DND-41 (cell line): Measurements from ENCODE around the gene SP9.

Experiments
- ATAC-seq: fragments of 200-7000 bp; cut with Tn5 transposase; 3 replicates; pipeline ENCODE4 v1.9.1; 2021; ENCODE audit warnings: low read depth; ENCODE audit not compliant: insufficient read depth
- DNase-seq: peaks from one replicate; pipeline ENCODE4 v3.0.0-alpha.2; 2020
- H2AFZ ChIP-seq: 2 replicates; pipeline ENCODE4 v1.6.0; 2012; ENCODE audit warnings: low read depth, low read length
- H3K27ac ChIP-seq: 2 replicates; pipeline ENCODE4 v1.5.1; 2012; ENCODE audit warnings: low read length, inconsistent platforms
- H3K27me3 ChIP-seq: fragments of 200-600 bp; sonication (generic); 2 replicates; pipeline ENCODE4 v1.6.0; 2012; ENCODE audit warnings: low read length, mild to moderate bottlenecking, inconsistent platforms; ENCODE audit not compliant: insufficient read depth, poor library complexity
- H3K36me3 ChIP-seq: 2 replicates; pipeline ENCODE4 v1.5.1; 2012; ENCODE audit warnings: low read length, inconsistent platforms; ENCODE audit not compliant: insufficient read depth
- H3K4me1 ChIP-seq: 2 replicates; pipeline ENCODE4 v1.5.1; 2012; ENCODE audit warnings: mild to moderate bottlenecking, low read length; ENCODE audit not compliant: insufficient read depth
- H3K4me2 ChIP-seq: 2 replicates; pipeline ENCODE4 v1.6.0; 2012; ENCODE audit warnings: mild to moderate bottlenecking, moderate library complexity, low read length, inconsistent platforms; ENCODE audit not compliant: insufficient read depth
- H3K4me3 ChIP-seq, 2 experiments: fragments of 200-600 bp in 1 of 2; shearing (Covaris generic) in 1 of 2; 2 replicates each; pipeline ENCODE4 v1.5.1; 2012 to 2016; ENCODE audit warnings: inconsistent platforms in 2 of 2, low read length in 2 of 2, mild to moderate bottlenecking in 2 of 2, low read depth in 1 of 2, moderate library complexity in 1 of 2
- H3K79me2 ChIP-seq: 2 replicates; pipeline ENCODE4 v1.6.0; 2012; ENCODE audit warnings: low read length, inconsistent platforms; ENCODE audit not compliant: insufficient read depth
- H3K9ac ChIP-seq: 2 replicates; pipeline ENCODE4 v1.6.0; 2012; ENCODE audit warnings: low read depth, mild to moderate bottlenecking, inconsistent platforms, low read length, moderate library complexity
- H3K9me3 ChIP-seq: 2 replicates; pipeline ENCODE4 v1.5.1; 2012; ENCODE audit warnings: low read length, moderate library complexity, mild to moderate bottlenecking, inconsistent platforms; ENCODE audit not compliant: insufficient read depth, severe bottlenecking
- H4K20me1 ChIP-seq: 2 replicates; pipeline ENCODE4 v1.6.0; 2012; ENCODE audit warnings: low read length; ENCODE audit not compliant: insufficient read depth
- EZH2 ChIP-seq: IDR thresholded peaks from 3 replicates; pipeline ENCODE4 v1.6.1; 2012; ENCODE audit warnings: borderline replicate concordance, low read depth, mild to moderate bottlenecking, moderate library complexity, low read length, inconsistent platforms; ENCODE audit not compliant: severe bottlenecking
- TF ChIP-seq, protein P1 (sequence below): IDR thresholded peaks from 2 replicates; pipeline ENCODE4 v1.5.1; 2012; ENCODE audit warnings: borderline replicate concordance, low read length, moderate library complexity, mild to moderate bottlenecking; ENCODE audit not compliant: poor library complexity, severe bottlenecking; ENCODE audit errors: extremely low read depth

Gene SP9

DNA sequence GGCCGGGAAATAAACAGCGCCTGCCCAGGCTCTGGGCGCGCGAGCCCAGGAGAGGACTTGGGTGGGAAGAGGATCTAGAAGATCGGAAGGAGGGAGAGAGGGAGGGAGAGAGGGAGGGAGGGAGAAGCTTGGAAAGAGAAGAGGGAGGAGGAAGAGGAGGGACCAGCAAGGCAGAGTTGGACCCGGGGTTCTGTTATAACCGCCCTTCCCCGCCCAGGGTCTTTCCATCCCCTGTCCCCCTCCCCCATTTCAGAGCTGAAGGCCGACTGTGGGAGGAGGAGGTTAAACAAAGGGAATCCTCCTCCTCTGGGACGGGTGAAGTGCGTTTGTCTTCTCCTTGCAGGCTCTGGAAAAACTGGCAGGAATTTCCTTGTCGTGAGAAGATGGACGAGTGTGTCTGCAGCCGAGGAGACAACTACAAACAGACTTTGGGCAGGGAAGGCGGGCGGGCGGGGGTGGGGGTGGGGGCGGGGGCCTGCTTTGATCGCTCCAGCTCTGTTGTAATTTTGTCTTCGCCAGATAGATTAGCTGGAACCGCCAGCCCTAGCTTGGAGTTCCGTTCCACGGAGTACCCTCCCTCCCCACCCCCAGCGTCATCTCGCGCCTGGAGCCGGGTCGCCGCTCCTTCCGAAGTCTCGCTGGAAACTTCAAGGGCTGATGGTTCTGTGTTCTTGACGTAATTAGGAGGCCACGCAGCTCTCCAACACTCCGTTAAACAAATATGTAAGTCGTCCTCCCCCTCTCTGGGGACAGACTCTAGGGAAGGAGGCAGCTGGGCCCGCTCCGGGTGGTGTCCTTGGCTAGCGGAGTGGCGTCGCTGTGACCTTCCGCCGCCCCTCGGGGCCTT lies 6.4 kb upstream of the SP9 start:
- peaks cover 4% of the 10 kb centered on the region for H3K27me3 ChIP-seq
- H3K4me2 ChIP-seq, result no peak overlapping the region

DNA sequence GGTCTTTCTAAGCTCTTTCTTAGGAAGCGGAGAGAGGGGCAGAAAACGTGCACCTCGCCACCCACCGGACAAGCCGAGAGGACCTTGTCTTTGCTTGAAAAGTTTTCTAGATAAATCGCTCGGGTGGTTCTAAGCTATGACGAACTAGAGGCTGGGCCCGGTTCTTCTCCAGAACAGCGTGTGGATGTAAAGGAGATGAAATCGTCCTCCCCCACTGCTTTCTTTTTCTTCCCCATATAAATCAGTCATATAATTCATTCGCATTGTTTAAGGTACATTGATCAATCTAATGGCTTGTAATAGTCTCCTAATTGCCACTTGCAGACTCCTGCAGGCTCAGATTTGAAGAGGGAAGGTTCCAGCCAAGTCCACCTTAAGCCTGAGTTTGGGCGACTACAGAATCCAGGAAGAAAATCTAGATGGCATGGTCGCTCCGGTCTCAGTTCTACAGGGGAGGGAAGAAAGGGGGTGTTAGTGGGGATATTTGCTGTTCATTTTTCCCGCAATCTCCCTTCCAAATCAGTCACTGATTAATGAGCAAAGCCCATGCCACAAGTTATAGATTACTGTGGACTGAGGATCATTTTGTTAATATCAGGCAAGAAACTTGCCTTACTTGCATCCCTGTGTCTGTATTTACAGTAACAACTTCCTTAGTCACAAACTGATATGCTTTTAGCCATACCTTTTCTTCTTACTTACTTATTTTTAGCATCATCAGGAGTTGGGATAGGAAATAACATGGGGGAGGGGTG lies 5.6 kb upstream of the SP9 start:
- Histone ChIP-seq H3K4me2 (no peak overlapping the region), H3K79me2 (no peaks in the 10 kb centered on the region), H2AFZ (no peak overlapping the region), H3K4me1 (no peaks in the 10 kb centered on the region), H3K9ac (no peak overlapping the region), H3K36me3 (no peaks in the 10 kb centered on the region), H3K27me3 (peaks cover 4% of the 10 kb centered on the region), H4K20me1 (no peaks in the 10 kb centered on the region; the same call in 1 of the 2 replicates), H3K27ac (no peak overlapping the region), H3K4me3 (no peak overlapping the region), H3K9me3 (no peaks in the 10 kb centered on the region)
- DNase-seq (no peak), ATAC-seq (no peak)
- TF ChIP-seq, protein P1, sequence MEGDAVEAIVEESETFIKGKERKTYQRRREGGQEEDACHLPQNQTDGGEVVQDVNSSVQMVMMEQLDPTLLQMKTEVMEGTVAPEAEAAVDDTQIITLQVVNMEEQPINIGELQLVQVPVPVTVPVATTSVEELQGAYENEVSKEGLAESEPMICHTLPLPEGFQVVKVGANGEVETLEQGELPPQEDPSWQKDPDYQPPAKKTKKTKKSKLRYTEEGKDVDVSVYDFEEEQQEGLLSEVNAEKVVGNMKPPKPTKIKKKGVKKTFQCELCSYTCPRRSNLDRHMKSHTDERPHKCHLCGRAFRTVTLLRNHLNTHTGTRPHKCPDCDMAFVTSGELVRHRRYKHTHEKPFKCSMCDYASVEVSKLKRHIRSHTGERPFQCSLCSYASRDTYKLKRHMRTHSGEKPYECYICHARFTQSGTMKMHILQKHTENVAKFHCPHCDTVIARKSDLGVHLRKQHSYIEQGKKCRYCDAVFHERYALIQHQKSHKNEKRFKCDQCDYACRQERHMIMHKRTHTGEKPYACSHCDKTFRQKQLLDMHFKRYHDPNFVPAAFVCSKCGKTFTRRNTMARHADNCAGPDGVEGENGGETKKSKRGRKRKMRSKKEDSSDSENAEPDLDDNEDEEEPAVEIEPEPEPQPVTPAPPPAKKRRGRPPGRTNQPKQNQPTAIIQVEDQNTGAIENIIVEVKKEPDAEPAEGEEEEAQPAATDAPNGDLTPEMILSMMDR, result no peak
- no peak for TF ChIP-seq EZH2

More for the DNA sequence above, 6.4 kb upstream of the SP9 start:
- no peak overlapping the region for H2AFZ ChIP-seq
- DNase-seq (no peak), ATAC-seq (no peak)
- no peaks in the 10 kb centered on the region for H4K20me1 ChIP-seq
- no peak overlapping the region for H3K27ac ChIP-seq
- no peaks in the 10 kb centered on the region for H3K36me3 ChIP-seq
- no peak for TF ChIP-seq EZH2
- TF ChIP-seq, protein P1, result no peak
- no peaks in the 10 kb centered on the region for H3K4me1 ChIP-seq
- no peak overlapping the region for H3K9ac ChIP-seq
- H3K79me2 ChIP-seq, result no peaks in the 10 kb centered on the region
- H3K9me3 ChIP-seq, result no peaks in the 10 kb centered on the region
- H3K4me3 ChIP-seq, result no peak overlapping the region

DNA sequence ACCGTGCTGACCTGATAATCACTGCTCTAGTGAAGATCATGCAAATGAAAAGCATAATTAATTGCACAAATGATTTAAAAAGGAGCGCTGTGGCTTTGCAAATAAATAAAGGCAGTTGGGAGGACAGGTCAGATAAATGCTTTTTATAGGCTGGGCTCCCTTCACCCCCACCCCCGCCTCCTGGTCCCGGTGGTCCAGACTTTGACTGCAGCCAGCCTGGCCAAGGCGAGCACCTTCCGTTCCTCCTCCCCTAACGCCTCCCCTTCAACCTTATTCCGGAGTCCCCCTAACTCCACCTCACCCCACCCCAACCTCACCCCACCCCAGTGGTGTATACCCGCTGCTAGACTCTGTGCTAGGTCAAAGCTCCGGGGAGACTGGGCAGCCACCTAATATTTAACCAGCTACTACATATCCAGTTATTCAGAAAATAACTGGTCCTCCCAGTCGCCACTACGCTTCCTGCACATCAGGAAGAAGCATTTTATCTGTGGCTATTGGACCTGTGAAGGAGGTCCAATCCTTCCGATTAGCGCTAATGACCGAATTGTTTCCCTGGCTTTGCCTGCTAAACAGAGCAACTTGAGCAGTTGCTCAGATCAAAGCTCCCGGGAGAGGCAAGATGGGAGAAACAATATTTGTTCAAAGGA lies 3.7 kb upstream of the SP9 start:
- DNase-seq (no peak), ATAC-seq (no peak)
- no peaks in the 10 kb centered on the region for H3K79me2 ChIP-seq
- H3K4me2 ChIP-seq, result no peak overlapping the region
- H4K20me1 ChIP-seq, result no peaks in the 10 kb centered on the region; the same call in 1 of the 2 replicates
- no peaks in the 10 kb centered on the region for H3K4me1 ChIP-seq
- no peak overlapping the region for H3K9ac ChIP-seq
- no peak overlapping the region for H2AFZ ChIP-seq
- H3K9me3 ChIP-seq, result no peaks in the 10 kb centered on the region
- H3K4me3 ChIP-seq, result no peak overlapping the region
- no peaks in the 10 kb centered on the region for H3K36me3 ChIP-seq
- peaks cover 4% of the 10 kb centered on the region for H3K27me3 ChIP-seq
- TF ChIP-seq, protein P1, result no peak
- TF ChIP-seq EZH2, result no peak
- no peak overlapping the region for H3K27ac ChIP-seq
